ENCODE results near the gene HIC2. TPM values are rescaled to one million over a fixed set of nuclear protein-coding genes. Genes with fewer than 3 reads are reported as not detected.
"Not testable (repeated sequence)": the region's sequence is repeated elsewhere in the genome, so short reads cannot be mapped to it uniquely, and the experiment has no call there.

Gene HIC2, protein sequence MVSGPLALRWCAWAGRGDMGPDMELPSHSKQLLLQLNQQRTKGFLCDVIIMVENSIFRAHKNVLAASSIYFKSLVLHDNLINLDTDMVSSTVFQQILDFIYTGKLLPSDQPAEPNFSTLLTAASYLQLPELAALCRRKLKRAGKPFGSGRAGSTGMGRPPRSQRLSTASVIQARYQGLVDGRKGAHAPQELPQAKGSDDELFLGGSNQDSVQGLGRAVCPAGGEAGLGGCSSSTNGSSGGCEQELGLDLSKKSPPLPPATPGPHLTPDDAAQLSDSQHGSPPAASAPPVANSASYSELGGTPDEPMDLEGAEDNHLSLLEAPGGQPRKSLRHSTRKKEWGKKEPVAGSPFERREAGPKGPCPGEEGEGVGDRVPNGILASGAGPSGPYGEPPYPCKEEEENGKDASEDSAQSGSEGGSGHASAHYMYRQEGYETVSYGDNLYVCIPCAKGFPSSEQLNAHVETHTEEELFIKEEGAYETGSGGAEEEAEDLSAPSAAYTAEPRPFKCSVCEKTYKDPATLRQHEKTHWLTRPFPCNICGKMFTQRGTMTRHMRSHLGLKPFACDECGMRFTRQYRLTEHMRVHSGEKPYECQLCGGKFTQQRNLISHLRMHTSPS
- 1.6 and 2.7 TPM in 2 replicates for total RNA-seq

DNA sequence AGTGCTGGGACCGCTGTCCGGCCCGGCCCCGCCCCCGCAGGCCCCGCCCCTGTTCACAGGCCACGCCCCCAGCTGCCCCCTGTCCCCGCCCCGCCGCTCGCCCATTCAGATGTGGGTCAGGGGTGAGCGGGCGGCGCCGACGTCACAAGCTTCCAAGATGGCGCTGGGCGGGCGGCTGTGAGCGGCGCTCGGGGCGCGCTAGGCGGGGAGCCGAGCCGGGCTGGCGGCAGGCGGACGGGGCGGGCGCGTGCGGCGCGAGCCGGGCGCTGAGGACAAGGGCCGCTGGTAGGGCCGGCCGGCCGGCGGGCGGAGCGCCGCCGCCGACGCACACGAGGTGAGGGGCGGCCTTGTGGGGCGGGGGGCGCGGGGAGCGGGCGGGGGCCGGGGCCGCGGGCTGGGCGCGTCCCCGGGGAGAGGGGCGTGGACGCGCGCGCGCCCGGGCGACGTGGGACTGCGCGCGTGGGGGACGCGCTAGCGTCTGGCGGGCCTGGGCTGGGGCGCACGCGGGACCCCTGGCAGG is at the start of gene HIC2:
TSS of gene HIC2 (plus strand) at position 145 of the 520 bp plus-strand sequence. CDS start 25,461 bp downstream, outside the sequence.
- DNase-seq (ENCODE audit: low read depth): not testable (repeated sequence)

DNA sequence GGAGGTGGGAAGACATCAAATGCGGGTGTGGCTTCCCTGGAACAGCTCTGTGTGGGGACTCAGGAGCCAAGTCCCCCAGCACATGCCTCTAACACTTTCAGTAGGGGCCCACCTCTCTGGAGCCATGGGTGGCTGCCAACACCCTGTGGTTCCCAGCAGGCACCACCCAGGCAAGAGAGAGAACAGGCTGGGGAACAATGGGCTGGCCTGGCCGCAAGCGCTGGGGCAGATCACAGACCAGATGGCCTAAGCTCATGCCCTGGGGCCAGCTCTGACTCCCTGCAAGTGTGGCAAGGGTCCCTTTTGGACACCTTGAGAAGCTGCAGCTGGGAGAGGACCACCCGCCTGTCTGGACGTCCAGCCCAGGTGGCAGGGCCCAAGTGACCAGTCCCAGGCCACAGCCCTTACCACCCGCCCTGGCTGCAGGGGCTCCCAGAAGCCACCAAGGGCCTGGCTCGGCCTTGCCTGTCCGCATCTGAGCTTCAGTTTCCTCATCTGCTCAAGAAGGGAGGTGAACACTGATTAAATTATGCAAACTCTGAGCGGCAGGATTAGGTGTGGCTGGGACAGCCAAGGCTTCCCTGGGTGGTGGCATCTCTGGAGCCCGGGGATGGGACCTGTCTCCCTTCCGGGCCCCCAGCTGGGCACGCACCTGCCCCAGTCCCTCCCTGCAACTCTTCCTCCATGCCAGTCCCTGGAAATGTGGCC is 48.4 kb upstream of the HIC2 start:
- DNase-seq (ENCODE audit: low read depth): not testable (repeated sequence)

DNA sequence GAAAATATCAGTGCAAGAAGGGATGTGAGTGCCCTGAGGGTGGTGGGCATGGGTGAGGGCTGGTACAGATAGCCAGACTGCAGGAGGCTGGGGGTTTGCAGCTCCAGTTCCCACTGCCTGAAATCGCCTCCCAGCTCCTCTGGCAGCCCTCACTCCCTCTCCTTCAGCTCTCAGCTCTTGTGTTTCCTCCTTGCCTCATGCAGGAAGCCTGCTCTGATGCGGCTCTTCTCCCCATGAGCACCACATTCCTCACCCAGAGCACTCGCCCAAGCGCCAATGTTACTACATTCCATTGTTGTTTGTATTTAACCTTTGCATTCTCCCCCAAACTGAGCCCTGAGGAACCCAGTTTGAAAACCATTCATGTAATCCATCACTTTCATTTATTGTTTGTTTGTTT is 41.3 kb upstream of the HIC2 start:
- DNase-seq (ENCODE audit: low read depth): not testable (repeated sequence)

DNA sequence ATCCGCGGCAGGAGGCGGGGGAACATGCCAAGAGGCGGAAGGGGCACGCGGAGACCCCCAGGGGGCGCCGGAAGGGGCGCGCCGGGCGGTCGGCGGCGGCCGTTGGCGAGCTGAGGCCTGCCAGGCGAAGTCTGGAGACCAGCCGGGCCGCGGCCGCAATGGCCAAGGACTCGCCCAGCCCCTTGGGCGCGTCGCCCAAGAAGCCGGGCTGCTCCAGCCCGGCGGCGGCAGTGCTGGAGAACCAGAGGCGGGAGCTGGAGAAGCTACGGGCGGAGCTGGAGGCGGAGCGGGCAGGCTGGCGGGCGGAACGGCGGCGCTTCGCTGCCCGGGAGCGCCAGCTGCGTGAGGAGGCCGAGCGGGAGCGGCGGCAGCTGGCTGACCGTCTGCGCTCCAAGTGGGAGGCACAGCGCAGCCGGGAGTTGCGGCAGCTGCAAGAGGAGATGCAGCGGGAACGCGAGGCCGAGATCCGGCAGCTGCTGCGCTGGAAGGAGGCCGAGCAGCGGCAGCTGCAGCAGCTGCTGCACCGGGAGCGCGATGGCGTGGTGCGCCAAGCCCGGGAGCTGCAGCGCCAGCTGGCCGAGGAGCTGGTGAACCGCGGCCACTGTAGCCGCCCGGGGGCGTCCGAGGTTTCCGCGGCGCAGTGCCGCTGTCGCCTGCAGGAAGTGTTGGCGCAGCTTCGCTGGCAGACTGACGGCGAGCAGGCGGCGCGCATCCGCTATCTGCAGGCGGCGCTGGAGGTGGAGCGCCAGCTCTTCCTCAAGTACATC is 33.3 kb upstream of the HIC2 start, which contains the start of gene RIMBP3B:
TSS of gene RIMBP3B (plus strand) at position 51 of the 767 bp plus-strand sequence. CDS start at position 159, 108 bp downstream.
- not testable (repeated sequence) for DNase-seq (ENCODE audit: low read depth)

DNA sequence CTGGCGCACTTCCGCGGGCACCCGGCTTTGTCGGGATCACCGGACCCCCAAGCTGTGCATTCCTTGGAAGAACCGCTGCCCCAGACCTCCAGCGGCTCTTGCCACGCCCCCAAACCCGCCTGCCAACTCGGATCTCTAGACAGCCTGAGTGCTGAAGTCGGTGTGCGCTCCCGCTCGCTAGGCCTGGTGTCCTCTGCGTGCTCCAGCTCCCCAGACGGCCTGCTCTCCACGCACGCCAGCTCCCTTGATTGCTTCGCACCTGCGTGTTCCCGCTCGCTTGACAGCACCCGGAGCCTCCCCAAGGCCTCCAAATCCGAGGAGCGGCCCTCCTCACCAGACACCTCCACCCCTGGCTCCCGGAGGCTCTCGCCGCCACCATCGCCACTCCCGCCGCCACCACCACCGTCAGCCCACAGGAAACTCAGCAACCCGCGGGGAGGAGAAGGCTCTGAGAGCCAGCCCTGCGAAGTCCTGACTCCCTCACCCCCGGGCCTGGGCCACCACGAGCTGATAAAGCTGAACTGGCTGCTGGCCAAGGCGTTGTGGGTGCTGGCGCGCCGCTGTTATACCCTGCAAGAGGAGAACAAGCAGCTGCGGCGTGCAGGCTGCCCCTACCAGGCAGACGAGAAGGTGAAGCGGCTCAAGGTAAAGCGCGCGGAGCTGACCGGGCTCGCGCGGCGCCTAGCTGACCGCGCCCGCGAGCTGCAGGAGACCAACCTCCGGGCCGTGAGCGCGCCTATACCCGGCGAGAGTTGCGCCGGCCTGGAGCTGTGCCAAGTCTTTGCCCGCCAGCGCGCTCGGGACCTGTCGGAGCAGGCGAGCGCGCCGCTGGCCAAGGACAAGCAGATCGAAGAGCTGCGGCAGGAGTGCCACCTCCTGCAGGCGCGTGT is 32.5 kb upstream of the HIC2 start:
- not testable (repeated sequence) for DNase-seq (ENCODE audit: low read depth)

DNA sequence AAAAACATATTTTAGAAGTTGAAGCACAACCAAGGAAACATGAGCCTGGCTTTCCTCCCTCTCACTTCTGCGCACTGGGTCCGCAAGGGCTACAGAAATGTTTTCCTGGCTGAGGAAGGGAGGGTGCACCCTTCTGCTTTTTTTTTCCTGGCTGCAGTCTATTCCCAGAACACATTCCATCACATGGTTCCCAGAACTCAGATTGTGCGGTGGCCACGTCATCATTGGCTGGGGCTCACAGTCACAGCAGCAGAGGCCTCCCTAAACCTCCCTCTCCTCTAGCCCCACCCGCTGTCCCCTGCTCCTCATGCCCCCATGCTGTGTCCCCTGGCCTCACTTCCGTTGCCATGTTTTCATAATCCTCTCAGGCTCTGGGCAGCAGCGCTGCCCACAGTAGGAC is 27.7 kb upstream of the HIC2 start:
- not testable (repeated sequence) for DNase-seq (ENCODE audit: low read depth)

DNA sequence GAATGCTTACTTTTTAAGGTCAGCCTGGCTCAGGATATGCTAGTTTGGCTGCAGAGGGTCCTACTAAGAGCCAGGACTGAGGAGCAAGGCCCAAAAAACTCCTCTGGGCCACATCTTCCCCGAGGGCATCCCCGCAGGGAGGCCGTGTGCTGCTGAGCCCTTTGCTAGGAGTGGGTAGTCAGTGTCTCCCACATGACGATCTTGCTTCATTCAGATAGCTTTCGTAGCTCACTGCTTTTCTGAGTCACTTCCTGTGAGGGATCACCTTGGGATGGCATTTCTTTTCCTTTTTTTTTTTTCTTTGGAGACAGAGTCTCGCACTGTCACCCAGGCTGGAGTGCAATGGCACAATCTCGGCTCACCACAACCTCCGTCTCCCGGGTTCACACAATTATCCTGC is 27.2 kb upstream of the HIC2 start:
- not testable (repeated sequence) for DNase-seq (ENCODE audit: low read depth)

DNA sequence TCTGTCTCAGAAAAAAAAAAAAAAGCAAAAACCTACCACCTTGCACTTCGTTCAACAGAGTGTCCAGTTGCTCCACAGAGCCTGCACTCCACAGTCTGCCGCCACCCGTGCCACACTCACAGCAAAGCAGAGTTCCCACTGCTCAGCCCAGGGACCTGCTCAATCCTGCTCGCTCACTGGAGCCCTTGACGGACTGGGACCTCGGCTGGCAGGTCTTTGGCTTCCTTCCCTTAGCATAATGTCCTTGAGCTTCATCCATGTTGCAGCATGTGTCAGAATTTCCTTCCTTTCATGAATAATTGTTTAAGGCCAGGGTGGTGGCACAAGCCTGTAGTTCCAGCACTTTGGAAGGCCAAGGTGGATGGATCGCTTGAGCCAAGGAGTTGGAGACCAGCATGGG is 22.6 kb upstream of the HIC2 start:
- not testable (repeated sequence) for DNase-seq (ENCODE audit: low read depth)

DNA sequence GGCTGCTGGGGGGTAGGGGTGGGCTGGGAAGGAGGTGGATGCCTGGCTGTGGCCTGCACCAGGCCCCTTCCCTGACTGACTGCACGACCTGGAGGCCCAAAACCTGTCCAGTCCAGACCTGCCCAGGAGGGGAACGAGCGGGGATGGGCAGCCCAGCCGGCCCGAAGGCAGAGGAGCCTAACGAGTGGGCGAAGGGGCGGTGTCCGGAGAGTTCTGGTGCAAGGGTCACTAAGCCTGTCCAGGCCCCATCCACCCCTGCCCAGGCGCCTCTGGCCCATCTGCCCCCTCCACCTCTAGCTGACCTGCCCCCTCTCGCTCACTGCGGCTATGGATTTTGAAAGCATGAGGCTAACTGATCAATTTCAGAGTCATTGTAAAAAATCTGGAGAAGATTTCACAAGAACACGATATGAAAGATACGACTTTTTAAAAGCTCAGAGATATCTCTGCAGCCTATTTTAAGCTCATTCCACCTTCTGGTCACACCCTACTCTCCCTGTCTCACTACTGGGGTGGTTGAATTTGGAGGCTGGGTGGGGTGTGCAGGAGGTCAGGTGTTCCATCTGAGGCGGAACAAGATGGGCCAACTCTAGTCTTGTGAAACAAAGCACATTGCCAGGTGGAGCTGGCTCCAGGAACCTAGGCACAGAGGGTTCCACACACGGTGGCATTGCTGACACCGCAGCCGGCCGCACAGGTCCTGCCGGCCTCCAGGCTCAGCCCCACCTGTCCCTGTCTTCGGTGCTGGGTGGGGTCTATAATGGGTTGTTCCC is 15.8 kb upstream of the HIC2 start:
- DNase-seq (ENCODE audit: low read depth): not testable (repeated sequence)

DNA sequence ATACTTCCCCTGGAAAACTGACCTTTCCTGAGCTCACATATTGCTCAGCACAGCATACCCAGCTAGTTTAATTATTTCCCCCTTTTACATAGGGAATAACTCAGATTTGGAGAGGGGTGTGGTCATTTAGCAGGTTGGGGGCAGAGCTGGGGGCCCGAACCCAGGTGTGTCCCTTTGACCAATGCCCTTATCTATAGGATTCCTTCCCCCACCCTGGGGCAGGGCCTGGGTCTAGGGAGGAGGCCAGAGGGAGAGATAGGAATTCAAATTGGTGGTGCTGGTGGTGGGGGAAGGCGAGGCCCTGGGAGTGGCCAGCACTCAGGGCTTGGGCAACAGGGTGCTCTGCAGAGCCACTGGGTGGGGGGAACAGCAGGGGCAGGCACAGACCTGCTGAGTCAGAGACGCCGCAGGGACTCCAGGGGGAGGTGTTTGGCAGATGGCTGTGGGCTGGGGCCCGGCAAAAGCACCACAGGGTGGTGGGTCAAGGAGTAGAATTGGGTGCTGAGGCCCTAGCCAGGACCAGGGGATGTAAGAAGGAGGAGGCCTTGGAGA is 14.3 kb upstream of the HIC2 start:
- not testable (repeated sequence) for DNase-seq (ENCODE audit: low read depth)

DNA sequence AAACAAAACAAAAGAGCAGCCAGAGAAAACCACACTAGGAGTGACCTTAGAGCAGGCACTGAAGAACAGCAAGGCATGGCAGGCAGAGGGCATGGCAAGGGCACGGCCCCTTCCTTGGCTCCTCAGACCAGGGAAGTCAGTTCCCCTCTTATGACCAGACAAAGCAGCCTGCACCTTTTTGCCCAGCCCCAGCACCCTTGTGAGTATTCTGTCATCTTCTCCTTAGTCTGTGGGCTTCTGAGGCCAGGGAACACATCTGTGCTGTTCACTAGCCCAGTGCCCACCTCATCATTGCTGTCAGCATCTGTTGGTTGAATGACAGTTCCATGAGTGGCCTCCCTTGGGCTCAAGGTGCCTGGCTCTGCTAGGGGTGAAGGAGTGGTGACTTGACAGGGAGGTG is 10.0 kb upstream of the HIC2 start:
- DNase-seq (ENCODE audit: low read depth): not testable (repeated sequence)

DNA sequence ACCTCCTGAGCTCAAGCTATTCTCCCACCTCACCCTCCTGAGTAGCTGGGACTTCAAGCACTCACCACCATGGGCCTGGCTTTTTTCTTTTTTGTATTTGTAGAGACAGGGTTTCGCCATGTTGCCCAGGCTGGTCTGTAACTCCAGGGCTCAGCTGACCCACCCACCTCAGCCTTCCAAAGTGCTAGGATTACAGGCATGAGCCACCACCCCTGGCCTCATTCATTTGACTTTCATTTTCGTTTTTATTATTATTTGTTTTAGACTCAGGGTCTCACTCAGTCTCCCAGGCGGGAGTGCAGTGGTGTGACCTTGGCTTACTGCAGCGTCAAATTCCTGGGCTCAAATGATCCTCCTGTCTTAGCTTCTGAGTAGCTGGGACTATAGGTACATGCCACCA is 9.4 kb upstream of the HIC2 start:
- DNase-seq (ENCODE audit: low read depth): not testable (repeated sequence)

DNA sequence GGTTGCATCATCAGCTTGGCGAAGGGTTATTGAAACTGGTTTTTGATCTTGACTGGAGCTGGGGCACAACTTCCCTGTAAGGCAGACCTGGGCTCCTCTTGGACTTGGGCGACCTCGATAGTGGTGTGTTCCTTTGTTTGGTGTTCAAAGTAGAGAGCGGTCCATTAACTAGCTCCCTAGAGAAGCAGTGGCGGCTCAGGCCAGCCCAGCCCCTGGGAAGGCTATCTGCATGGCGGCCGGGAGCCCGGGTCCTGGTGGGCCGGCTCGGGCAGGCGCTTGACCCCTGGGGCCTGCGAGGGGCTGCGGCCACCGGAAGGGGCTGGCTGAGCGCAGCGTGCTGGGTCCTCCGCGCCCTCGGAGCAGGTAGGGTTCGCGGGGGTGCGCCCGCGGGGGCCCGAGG is 796 bp upstream of the HIC2 start:
- DNase-seq (ENCODE audit: low read depth): not testable (repeated sequence)

DNA sequence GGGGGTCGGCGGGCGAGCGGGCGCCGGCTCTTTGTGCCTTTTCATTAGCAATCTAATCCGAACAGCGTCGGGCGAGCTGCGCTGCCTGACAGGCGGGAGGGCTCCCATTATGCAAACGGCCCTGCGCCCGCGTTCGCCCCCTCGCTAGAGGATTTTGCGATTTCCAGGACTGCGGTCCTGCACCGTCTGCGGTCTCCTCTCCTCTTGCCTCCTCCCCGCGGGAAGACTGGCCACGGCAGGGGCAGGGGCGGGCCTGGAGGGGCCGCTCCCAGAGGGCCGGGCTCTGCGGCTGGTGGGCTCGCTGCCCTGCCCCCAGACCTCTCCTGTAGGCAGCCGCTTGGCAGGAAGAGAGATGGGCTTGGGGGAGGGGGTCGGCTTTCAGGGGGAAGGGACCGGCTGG is 682 bp downstream of the HIC2 start:
- not testable (repeated sequence) for DNase-seq (ENCODE audit: low read depth)

DNA sequence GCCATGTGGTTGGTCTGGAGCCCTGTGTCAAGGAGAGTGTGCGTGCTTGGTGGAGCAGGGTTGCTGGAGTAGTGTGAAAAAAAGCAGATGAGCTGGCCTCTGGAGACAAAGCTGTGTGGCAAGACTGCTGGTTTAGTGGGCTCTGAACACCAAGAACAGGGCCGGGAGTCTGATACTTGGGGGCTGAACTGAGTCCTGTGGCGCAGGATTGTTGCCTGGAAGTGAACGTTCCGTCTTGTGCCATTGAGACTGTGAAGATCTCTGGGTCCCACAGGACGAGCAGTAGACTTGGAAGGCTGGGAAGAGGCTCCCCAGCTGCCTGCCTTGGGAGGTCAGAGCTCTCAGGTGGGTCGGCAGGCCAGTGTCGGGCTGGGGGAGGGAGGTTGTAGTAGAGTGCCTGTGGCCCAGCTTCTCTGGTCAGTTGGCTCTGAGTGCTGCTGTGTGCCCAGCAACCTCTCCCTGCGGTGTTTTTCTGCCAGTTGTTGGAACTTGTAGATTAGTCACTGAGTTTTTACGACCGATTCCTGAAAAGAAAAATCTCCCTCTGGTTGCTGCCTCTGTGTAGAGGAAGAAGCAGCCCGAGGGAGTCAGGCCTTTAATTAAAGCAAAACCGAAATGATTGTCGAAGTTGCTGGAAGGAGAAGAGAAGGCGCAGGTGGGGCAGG is 1.9 kb downstream of the HIC2 start:
- DNase-seq (ENCODE audit: low read depth): not testable (repeated sequence)

DNA sequence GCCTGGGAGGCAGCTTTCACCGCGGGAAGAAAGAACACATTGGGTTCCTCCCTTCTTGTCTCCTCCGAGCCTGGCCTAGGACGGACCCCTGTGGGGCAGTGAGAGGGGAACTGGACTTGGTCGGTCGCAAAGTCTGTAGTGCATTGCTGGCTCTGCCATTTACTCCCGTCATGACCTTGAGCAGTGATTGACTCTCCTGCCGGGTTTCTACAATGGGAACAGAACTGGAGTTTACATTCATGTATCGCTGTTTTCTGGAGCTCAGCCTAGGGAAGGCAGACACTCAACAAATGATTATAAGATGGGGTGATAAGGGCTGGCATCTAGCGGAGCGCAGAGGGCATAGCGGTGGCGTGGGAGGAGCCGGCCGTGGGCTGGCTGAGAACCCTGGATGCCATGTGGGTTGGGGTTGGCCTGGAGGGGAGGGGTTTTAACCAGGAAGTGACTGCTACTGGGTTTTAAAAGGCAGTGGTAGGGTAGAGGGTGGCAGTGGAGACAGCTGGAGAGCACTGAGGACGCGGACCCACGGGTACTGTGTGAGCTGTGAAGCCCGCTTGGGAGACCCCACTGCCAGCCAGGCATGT is 3.1 kb downstream of the HIC2 start:
- not testable (repeated sequence) for DNase-seq (ENCODE audit: low read depth)

DNA sequence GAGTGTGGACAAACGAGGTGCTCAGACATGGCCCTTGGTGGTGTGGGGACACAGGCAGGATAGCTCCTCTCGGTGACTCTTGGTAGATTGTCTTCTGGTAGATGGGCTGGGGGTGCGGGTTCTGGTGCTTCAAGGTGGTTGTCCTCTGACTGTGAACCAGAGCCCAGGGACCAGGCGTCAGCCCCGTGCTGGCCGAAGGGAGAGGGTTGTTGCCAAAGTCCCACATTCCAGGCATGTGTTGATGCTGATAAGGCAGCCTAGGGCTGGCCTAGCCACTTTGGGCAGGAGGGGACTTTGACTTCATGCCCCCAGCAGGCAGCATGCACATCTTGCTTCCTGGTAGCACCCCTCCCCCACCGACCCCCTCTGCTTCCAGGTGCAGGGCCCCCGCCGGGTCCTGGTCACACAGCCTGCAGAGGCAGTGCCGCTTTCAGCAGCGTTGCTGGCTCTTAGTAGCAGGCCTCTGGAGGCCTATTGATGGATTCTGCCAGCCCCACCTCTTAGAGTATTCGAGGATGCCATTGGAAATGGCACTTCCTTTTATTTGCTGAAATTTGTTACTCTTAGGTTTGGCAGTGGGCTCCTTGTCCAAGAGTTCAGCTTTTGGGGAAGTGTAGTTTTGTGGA is 7.0 kb downstream of the HIC2 start:
- not testable (repeated sequence) for DNase-seq (ENCODE audit: low read depth)
